NOMO-1 treated with DMSO at 0.1 percent for 48 hours (cell line): ENCODE results near the gene PATL2.
"Not testable (repeated sequence)": the region's sequence is repeated elsewhere in the genome, so short reads cannot be mapped to it uniquely, and the experiment has no call there.

ENCODE experiments used
- DNase-seq: peaks from one replicate; lab custom pipeline; 2025; ENCODE audit not compliant: unreplicated experiment; lab: John Stamatoyannopoulos, UW

PATL2 gene

DNA sequence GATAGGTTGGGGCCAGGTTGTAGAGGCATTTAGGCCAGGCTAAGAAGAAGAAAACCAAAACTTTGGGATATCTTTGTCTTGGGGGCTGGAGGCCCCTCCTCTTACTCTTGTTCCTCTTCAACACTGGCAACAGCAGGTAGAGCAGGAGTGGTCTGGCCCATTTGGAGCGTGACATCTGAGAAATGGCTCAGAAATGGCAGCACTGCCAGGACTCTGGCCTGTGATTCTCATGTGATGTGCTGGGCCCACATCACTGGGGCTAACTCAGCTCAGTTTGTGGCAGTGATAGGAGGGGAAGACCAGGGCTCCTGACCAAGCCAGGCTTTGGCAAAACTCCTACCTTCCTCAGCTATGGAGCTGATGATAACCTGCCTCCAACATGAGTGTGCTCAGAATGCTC lies 18.5 kb downstream of the PATL2 start:
- DNase-seq: no peak

- not testable (repeated sequence) for DNase-seq
Observed at GRCh38 chr15:44690245-44690644, 20.9 kb downstream of the PATL2 start.

DNA sequence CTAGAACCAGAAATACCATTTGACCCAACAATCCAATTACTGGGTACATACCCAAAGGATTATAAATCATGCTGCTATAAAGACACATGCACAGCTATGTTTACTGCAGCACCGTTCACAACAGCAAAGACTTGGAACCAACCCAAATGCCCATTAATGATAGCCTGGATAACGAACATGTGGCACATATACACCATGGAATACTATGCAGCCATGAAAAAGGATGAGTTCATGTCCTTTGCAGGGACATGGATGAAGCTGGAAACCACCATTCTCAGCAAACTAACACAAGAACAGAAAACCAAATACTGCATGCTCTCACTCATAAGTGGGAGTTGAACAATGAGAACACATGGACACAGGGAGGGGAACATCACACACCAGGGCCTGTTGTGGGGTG lies 21.8 kb downstream of the PATL2 start:
- DNase-seq: not testable (repeated sequence)

- peak; percentile 8 for DNase-seq
Observed at GRCh38 chr15:44682809-44683682, 28.1 kb downstream of the PATL2 start.

DNA sequence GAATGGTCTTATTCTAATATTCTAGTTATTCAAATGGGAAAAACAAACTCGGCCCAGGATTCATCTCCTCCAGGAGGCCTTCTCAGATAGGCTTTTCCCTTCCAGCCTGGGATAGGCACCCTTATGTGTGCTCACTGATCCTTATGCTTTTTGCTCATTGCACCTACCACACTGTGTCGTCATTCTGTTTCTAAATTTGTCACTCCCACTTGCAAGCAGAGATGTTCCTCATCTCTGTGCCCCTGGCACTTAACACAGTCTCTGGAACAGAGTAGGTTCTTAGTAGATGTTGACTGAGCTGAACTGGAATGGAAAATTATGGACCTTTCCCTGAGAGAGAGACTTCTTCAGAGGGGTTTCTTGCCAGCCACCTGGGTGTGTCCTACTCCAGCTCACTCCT lies 28.9 kb downstream of the PATL2 start:
- DNase-seq: peak; percentile 25

- DNase-seq: no peak
Observed at GRCh38 chr15:44676676-44677075, 34.4 kb downstream of the PATL2 start.

DNA sequence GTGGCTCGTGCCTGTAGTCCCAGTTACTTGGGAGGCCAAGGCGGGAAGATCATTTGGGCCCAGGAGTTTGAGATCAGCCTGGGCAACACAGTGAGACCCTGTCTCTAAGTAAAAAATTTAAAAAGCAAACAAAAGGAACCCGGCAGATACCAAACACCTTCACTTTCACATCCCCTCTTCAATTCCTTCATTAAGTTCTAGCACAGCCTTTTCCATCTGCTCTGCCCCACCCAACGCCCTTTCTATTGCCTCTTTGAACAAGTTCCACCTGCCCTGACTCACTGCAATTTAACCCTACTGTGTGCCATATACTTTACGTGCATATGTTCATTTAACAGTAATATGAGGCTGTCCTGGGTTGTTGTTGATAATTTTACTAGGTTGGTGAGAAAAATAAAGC lies 35.2 kb downstream of the PATL2 start:
- no peak for DNase-seq

DNA sequence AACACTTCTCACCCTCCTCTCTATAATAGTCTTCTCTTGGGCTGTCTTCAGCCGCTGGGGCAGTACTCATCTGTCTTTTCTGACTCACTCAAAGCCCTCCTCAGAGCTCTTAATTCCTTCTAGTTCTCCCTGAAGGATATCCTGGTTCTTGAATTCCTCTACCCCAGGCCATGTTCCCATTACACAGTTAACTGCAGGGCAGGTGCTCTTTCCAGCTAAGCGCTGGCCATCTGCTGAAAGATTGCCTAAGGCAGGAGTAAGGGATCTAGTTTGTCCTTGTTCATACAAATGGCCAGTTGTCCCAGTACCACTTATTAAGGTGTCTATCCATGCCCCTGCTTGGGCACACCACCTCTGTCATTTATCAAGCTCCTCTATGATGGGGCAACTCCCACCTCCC lies 37.5 kb downstream of the PATL2 start:
- DNase-seq: no peak

DNA sequence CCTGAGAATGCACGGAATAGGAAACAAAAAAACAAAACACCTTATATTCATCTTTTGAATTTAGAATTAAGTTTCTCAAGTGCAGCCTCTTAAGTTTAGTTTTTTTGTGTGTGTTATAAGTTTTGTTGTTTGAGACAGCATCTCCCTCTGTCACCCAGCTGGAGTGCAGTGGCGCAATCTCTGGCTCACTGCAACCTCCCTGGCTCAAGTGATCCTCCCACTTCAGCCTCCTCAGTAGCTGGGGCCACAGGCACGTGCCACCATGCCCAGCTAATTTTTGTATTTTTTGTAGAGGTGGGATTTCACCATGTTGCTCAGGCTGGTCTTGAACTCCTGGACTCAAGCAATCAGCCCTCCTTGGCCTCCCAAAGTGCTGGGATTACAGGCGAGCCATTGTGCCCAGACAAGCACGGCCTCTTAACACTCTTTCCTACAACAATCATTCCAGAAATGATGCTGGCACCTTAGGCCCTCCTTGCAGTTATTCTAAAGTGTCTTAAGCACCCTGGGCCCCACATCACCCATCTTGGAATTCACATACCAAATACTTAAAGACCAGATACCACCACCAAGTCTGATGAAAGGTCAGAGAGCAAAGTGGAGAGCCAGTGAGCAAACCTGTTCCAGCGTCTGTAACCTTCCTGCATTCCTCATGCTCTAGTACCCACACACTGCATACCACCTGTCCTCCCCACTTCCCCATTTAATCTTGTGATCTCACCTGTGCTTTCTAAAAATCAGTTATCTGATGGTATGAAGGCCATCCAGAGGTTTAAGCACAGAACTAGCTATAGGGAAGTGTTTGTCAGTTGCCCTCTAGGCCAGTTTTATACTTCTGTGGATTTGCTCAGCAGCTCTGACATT lies 40.8 kb downstream of the PATL2 start:
- DNase-seq: no peak

- DNase-seq: no peak
Observed at GRCh38 chr15:44668921-44669320, 42.2 kb downstream of the PATL2 start.

DNA sequence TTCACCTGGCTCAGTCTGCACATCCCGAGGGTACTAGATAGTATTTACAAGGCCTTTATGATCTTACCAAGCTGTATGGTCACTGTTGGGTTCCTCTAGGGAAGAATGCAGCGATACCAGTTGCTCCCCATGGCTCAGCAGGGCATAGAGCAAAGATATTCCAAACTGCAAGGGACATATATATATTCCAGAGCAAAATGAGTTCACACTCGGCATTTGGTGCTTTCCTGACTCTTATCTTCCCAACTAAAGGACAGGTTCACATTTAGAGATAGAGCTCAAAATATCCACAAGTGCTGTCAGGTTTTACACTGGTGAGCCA lies 44.1 kb downstream of the PATL2 start:
- no peak for DNase-seq

DNA sequence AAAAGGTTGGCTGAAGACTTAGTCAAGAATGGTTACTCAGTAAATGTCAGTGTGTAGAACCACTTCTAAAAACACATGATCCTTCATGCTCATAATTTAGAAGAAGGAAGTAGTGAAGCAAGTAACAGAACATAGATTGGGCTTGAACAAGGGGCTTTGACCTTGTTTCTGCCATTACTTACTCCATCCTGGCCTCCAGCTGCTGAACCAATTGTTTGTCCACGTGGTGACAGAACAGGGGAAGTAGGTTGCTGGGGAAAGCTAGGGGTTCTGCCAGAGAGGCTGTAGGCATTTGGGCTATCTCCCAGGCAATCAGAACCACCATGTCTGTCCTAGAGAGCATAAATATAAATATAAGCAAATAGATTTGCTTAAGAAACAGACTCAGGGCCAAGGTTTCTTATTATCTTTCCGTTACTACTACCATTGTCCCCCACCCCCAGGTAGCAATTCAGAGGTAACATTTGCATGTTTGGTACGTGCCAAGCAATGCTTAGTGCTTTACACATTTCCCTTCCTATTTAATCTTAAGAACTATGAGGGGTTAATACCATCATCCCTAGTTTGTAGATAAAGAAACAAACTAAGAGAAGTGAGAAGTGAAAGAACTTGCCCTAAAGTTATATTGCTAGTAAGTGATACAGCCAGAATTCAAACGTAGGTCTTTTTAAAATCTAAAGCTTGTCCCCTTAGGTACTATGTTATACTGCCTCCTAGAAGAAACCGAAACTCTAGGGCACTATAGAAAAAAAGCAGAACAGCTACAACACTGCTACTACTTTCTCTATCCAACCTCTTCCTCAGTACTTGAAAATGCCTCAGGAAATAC lies 44.7 kb downstream of the PATL2 start:
- DNase-seq: peak; percentile 51

DNA sequence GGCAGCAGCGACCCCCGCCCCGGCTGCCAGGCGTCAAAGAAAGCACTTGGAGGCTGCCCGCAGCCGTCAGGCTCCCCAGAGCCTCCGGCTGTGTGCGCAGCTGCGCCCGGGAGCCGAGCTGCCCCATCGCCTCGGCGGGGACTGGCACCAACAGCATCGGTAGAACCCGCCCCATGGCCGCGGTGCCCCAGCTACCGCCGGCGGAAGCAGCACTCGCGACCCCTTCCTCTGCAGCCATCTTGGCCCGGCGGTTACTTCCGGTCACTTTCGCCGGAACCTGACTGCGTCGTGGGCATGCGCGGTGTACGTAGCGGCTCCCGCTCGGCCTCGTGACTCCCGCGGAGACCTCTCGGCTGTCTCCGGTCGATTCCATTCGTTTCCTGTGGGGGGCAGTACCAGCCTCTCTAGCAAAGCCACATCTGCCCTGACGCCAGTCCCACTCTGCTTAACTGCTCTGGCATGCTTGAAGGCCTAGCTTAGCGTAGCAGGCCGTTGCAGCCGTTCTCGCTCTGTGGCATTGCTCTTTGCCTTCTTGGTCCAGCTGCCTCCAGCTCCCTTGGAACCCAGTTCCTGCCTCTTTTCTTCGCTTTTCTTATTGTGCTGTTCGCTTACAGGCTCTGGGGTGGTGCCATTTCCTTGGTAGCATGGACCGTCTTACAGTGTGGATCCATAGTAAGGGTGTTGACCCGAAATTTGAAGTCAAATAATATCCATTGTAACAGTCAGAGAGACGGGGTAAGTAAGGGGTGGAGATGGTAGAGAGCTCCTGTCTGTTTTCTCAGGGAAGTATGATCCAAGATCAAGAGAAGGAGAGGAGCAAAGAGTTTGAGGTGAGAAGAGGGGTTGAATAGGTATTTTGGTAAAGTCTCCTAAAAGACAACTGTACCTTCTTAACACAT lies 47.5 kb downstream of the PATL2 start, which contains the start of gene SPG11:
Gene SPG11 (minus strand): TSS at position 253 of the 899 bp plus-strand sequence. CDS start 15 bp downstream, at position 238.
- DNase-seq: peak; percentile 98

- DNase-seq: peak; percentile 62
Observed at GRCh38 chr15:44662478-44663409, 48.4 kb downstream of the PATL2 start.

DNA sequence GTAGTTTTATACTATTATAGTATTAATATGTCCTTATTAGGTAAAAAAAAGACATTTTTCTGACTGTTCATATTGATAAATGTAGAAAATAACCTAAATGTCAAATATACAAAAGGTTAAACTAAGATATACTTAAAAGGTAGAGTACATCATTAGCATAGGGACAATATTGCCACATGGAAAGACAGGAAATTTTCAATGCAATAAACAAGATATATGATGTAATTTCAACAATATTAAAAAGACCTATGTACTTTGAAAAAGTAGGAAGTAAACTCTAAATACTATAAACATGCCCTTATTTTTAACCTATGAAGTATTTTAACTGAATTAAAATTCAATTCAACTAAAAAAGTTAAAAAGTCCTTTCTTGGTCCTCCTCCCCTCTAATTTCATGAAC lies 49.5 kb downstream of the PATL2 start:
- DNase-seq: peak; percentile 11

GRCh38 chr15:44659056-44659455 lies 52.1 kb downstream of the PATL2 start:
- DNase-seq: no peak

DNA sequence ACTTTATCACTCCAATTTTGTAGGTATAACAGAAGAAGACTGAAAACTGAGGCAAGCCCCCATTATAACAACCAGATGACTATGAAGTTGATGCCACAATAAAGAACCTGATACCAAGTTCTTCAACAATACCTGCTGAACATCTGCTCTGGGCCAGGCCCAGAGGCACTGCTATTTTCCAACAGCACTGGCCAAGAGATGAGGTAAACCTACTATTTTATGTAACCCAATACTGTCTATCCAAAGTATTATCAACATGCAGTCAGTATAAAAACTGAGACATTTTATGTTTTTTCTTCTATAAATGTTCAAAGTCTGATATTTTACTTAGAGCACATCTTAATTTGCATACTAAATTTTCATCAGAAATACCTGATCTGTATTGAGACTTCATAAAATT lies 53.7 kb downstream of the PATL2 start:
- DNase-seq: no peak

GRCh38 chr15:44656913-44657312 lies 54.2 kb downstream of the PATL2 start:
- DNase-seq: no peak

GRCh38 chr15:44656298-44656697 lies 54.8 kb downstream of the PATL2 start:
- no peak for DNase-seq
